ENCODE results near the gene TAF10.

Gene TAF10

DNA sequence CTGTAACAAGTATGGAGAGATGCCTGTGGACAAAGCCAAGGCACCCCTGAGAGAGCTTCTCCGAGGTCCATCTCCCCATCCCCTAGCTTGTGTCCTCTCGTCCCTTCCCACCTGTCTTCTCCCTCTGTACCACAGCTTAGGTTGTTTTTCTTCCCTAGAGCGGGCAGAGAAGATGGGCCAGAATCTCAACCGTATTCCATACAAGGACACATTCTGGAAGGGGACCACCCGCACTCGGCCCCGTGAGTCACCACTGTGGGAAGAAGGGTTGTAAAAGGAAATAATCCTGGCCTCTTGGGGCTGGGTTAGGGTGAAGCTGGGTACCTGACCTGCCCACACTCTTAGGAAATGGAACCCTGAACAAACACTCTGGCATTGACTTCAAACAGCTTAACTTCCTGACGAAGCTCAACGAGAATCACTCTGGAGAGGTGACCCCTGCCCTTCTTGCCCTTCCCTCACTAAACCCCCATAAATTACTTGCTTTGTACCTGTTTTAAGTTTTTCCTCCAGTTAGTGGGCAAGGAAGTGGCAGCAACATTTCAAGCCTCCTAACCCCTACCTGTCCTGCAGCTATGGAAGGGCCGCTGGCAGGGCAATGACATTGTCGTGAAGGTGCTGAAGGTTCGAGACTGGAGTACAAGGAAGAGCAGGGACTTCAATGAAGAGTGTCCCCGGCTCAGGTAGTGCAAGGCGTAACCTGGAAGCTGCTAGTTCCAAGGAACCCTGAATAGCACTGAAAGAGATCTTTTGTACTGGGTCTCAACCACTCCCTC lies 3.1 kb downstream of the TAF10 start:
- H3K27ac ChIP-seq (replicated peaks; ENCODE audit: low read length): no peak overlapping the region
- H2AK5ac ChIP-seq (ENCODE audit: low read depth, low read length): no peak overlapping the region
- peaks cover 6% of the 10 kb centered on the region for H3K79me1 ChIP-seq (ENCODE audit: low read depth, low read length)
- H3K9ac ChIP-seq (ENCODE audit: low read depth, low read length, poor library complexity): no peak overlapping the region
- no peaks in the 10 kb centered on the region for H3K27me3 ChIP-seq (ENCODE audit: control insufficient read depth in 3 of 3, insufficient read depth in 3 of 3, low read depth in 1 of 3, low read length in 3 of 3)
- no peak overlapping the region for H2BK15ac ChIP-seq (ENCODE audit: low read length)
- no peak overlapping the region for H2BK120ac ChIP-seq (ENCODE audit: low read depth, low read length)
- no peak overlapping the region for H3K23ac ChIP-seq (ENCODE audit: low read depth, low read length, poor library complexity)
- DNase-seq (ENCODE audit: low spot score): no peak
- H3K4me2 ChIP-seq (ENCODE audit: insufficient read depth, low read length, poor library complexity, severe bottlenecking): no peak overlapping the region
- no peak overlapping the region for H2BK12ac ChIP-seq (ENCODE audit: low read length)
- H4K8ac ChIP-seq (ENCODE audit: low read depth, low read length): no peak overlapping the region
- no peaks in the 10 kb centered on the region for H3K9me3 ChIP-seq (replicated peaks in 1 of 2; ENCODE audit: control insufficient read depth in 2 of 2, insufficient read depth in 1 of 2, low read depth in 1 of 2, low read length in 2 of 2)
- H4K91ac ChIP-seq (ENCODE audit: low read depth, low read length, poor library complexity): no peak overlapping the region
- H3K18ac ChIP-seq (ENCODE audit: low read length): no peak overlapping the region
- H3K36me3 ChIP-seq (replicated peaks in 1 of 2; ENCODE audit: control insufficient read depth in 2 of 2, insufficient read depth in 2 of 2, low read length in 2 of 2): peaks cover 35 to 56% of the 10 kb centered on the region in 2 donors
- H3K4ac ChIP-seq (ENCODE audit: low read length): no peak overlapping the region
- H2AFZ ChIP-seq (ENCODE audit: low read length): no peak overlapping the region
- no peak overlapping the region for H3K14ac ChIP-seq (ENCODE audit: low read length)
- H3K4me3 ChIP-seq (ENCODE audit: low read length in 2 of 2): no peak overlapping the region
- H2BK5ac ChIP-seq (ENCODE audit: low read length): no peak overlapping the region
- no CpG with 5 or more reads among the region's 14 CpGs for WGBS, 2 donors (ENCODE audit: extremely low coverage in 2 of 2, insufficient read length in 2 of 2, insufficient replicate concordance in 1 of 2)
- peaks cover 13 to 37% of the 10 kb centered on the region in 2 donors for H3K4me1 ChIP-seq (ENCODE audit: control insufficient read depth in 2 of 2, insufficient read depth in 1 of 2, low read depth in 1 of 2, low read length in 2 of 2)

DNA sequence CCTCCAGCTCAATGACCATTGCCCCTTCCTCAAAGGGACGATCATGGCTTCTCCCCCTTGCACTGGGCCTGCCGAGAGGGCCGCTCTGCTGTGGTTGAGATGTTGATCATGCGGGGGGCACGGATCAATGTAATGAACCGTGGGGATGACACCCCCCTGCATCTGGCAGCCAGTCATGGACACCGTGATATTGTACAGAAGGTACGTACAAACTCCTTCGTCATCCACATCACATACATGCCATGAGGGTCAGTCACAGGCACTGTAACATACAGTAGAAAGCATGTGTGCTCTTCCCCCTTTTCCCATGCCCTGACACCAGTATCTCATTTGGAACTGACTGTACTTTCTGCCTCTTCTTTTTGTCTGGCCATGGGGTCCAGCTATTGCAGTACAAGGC lies 4.0 kb downstream of the TAF10 start:
- Histone ChIP-seq H3K14ac (ENCODE audit: low read length) (no peak overlapping the region), H3K36me3 (replicated peaks in 1 of 2; ENCODE audit: control insufficient read depth in 2 of 2, insufficient read depth in 2 of 2, low read length in 2 of 2) (peaks cover 35 to 56% of the 10 kb centered on the region in 2 donors), H3K79me1 (ENCODE audit: low read depth, low read length) (peaks cover 9% of the 10 kb centered on the region), H3K4ac (ENCODE audit: low read length) (no peak overlapping the region), H2BK12ac (ENCODE audit: low read length) (no peak overlapping the region), H3K9ac (ENCODE audit: low read depth, low read length, poor library complexity) (no peak overlapping the region), H3K27me3 (ENCODE audit: control insufficient read depth in 3 of 3, insufficient read depth in 3 of 3, low read depth in 1 of 3, low read length in 3 of 3) (no peaks in the 10 kb centered on the region), H4K91ac (ENCODE audit: low read depth, low read length, poor library complexity) (no peak overlapping the region), H2AFZ (ENCODE audit: low read length) (no peak overlapping the region), H3K4me3 (ENCODE audit: low read length in 2 of 2) (no peak overlapping the region), H2BK5ac (ENCODE audit: low read length) (no peak overlapping the region), H3K18ac (ENCODE audit: low read length) (no peak overlapping the region), H4K8ac (ENCODE audit: low read depth, low read length) (no peak overlapping the region), H3K27ac (replicated peaks; ENCODE audit: low read length) (no peak overlapping the region), H3K23ac (ENCODE audit: low read depth, low read length, poor library complexity) (no peak overlapping the region), H2AK5ac (ENCODE audit: low read depth, low read length) (no peak overlapping the region), H2BK15ac (ENCODE audit: low read length) (no peak overlapping the region), H3K4me2 (ENCODE audit: insufficient read depth, low read length, poor library complexity, severe bottlenecking) (no peak overlapping the region), H3K4me1 (ENCODE audit: control insufficient read depth in 2 of 2, insufficient read depth in 1 of 2, low read depth in 1 of 2, low read length in 2 of 2) (peaks cover 13 to 34% of the 10 kb centered on the region in 2 donors), H3K9me3 (replicated peaks in 1 of 2; ENCODE audit: control insufficient read depth in 2 of 2, insufficient read depth in 1 of 2, low read depth in 1 of 2, low read length in 2 of 2) (no peaks in the 10 kb centered on the region), H2BK120ac (ENCODE audit: low read depth, low read length) (no peak overlapping the region)
- no peak for DNase-seq (ENCODE audit: low spot score)
- no CpG with 5 or more reads among the region's 9 CpGs for WGBS, 2 donors (ENCODE audit: extremely low coverage in 2 of 2, insufficient read length in 2 of 2, insufficient replicate concordance in 1 of 2)

DNA sequence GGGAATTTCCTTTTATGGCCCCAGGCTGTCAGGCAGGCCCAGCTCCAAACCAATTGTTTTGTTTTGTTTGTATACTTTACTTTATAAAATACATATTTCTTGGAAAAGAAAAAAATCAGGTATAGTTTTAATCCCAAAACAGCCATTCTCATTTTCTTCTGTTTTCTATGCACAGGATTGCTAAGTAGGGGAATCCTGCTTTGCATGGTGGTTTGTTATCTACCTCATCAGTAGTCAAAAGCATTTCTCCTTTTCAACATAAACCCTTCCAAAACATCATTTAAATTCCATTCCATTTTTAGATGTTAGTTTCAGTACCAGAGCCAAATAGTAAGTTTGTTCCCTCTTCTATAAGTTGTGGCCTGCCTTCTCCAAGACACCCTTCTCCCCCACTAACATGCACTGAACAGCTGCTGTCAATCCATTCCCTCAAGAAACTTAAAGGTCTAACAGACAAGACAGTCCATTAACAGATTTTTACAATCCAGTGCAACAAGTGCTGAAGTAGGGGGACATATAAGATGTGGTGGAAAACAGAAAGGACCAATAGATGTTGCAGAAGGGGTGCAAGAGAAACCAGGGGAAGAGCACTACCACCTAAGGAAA lies 4.7 kb downstream of the TAF10 start:
- H4K8ac ChIP-seq (ENCODE audit: low read depth, low read length): no peak overlapping the region
- H3K4me1 ChIP-seq (ENCODE audit: control insufficient read depth in 2 of 2, insufficient read depth in 1 of 2, low read depth in 1 of 2, low read length in 2 of 2): peaks cover 16 to 34% of the 10 kb centered on the region in 2 donors
- H2BK5ac ChIP-seq (ENCODE audit: low read length): no peak overlapping the region
- H3K9ac ChIP-seq (ENCODE audit: low read depth, low read length, poor library complexity): no peak overlapping the region
- no peak overlapping the region for H2AK5ac ChIP-seq (ENCODE audit: low read depth, low read length)
- no peaks in the 10 kb centered on the region for H3K27me3 ChIP-seq (ENCODE audit: control insufficient read depth in 3 of 3, insufficient read depth in 3 of 3, low read depth in 1 of 3, low read length in 3 of 3)
- no peak overlapping the region for H3K4me3 ChIP-seq (ENCODE audit: low read length in 2 of 2)
- H3K23ac ChIP-seq (ENCODE audit: low read depth, low read length, poor library complexity): no peak overlapping the region
- H3K4me2 ChIP-seq (ENCODE audit: insufficient read depth, low read length, poor library complexity, severe bottlenecking): no peak overlapping the region
- DNase-seq (ENCODE audit: low spot score): no peak
- peaks cover 11% of the 10 kb centered on the region for H3K79me1 ChIP-seq (ENCODE audit: low read depth, low read length)
- H3K9me3 ChIP-seq (replicated peaks in 1 of 2; ENCODE audit: control insufficient read depth in 2 of 2, insufficient read depth in 1 of 2, low read depth in 1 of 2, low read length in 2 of 2): no peaks in the 10 kb centered on the region
- H3K14ac ChIP-seq (ENCODE audit: low read length): no peak overlapping the region
- H2AFZ ChIP-seq (ENCODE audit: low read length): no peak overlapping the region
- peaks cover 35 to 56% of the 10 kb centered on the region in 2 donors for H3K36me3 ChIP-seq (replicated peaks in 1 of 2; ENCODE audit: control insufficient read depth in 2 of 2, insufficient read depth in 2 of 2, low read length in 2 of 2)
- H2BK12ac ChIP-seq (ENCODE audit: low read length): no peak overlapping the region
- peak overlapping the region; percentile 19 for H3K27ac ChIP-seq (replicated peaks; ENCODE audit: low read length)
- H4K91ac ChIP-seq (ENCODE audit: low read depth, low read length, poor library complexity): no peak overlapping the region
- H3K18ac ChIP-seq (ENCODE audit: low read length): no peak overlapping the region
- H2BK120ac ChIP-seq (ENCODE audit: low read depth, low read length): no peak overlapping the region
- H3K4ac ChIP-seq (ENCODE audit: low read length): no peak overlapping the region
- no peak overlapping the region for H2BK15ac ChIP-seq (ENCODE audit: low read length)

DNA sequence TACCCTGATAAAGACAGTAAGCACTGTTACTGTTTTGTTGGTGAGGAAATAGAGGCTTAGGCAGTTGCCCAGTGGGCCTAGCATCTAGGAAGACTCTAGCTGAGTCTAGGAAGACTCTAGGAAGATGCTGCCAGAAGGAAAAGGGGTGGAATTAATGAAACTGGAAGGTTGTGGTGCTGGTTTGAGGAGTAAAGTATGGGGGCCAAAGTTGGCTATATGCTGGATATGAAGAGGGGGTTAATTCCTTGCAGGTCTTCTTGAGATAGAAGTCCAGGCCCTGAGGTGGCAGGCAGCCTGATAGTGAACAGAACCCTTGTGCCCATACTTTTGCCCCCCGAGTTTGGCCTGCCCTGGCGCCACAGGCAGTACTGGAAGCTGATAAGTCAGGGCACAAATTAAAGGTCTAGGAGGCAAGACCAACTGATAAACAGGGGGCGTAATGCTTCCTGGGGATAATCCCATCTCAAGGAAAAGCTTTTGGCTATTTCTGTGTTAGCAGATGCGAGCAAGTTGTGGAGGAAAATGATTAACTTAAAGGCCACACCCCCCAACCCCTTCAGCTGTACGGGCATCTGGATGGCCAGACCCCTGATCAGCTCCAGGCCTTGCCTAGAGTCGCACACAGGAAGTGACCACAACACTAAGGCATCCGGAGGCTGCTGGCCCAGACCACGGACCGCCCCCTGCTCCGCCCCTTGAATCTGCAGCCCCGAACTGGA lies 5.4 kb downstream of the TAF10 start:
- Histone ChIP-seq H3K4me2 (ENCODE audit: insufficient read depth, low read length, poor library complexity, severe bottlenecking) (peak overlapping the region; percentile 35), H3K9me3 (replicated peaks in 1 of 2; ENCODE audit: control insufficient read depth in 2 of 2, insufficient read depth in 1 of 2, low read depth in 1 of 2, low read length in 2 of 2) (no peaks in the 10 kb centered on the region), H3K9ac (ENCODE audit: low read depth, low read length, poor library complexity) (no peak overlapping the region), H2AFZ (ENCODE audit: low read length) (no peak overlapping the region), H4K8ac (ENCODE audit: low read depth, low read length) (no peak overlapping the region), H3K4me3 (ENCODE audit: low read length in 2 of 2) (peak overlapping the region in 1 of 2 donors; percentile 2), H2BK15ac (ENCODE audit: low read length) (no peak overlapping the region), H3K4ac (ENCODE audit: low read length) (no peak overlapping the region), H2BK12ac (ENCODE audit: low read length) (no peak overlapping the region), H3K18ac (ENCODE audit: low read length) (no peak overlapping the region), H3K4me1 (ENCODE audit: control insufficient read depth in 2 of 2, insufficient read depth in 1 of 2, low read depth in 1 of 2, low read length in 2 of 2) (peaks cover 18 to 36% of the 10 kb centered on the region in 2 donors), H3K79me1 (ENCODE audit: low read depth, low read length) (peaks cover 9% of the 10 kb centered on the region), H2AK5ac (ENCODE audit: low read depth, low read length) (no peak overlapping the region), H3K36me3 (replicated peaks in 1 of 2; ENCODE audit: control insufficient read depth in 2 of 2, insufficient read depth in 2 of 2, low read length in 2 of 2) (peaks cover 37 to 59% of the 10 kb centered on the region in 2 donors), H3K14ac (ENCODE audit: low read length) (no peak overlapping the region), H2BK5ac (ENCODE audit: low read length) (no peak overlapping the region), H2BK120ac (ENCODE audit: low read depth, low read length) (no peak overlapping the region), H3K23ac (ENCODE audit: low read depth, low read length, poor library complexity) (no peak overlapping the region), H4K91ac (ENCODE audit: low read depth, low read length, poor library complexity) (no peak overlapping the region), H3K27ac (replicated peaks; ENCODE audit: low read length) (peak overlapping the region; percentile 68), H3K27me3 (ENCODE audit: control insufficient read depth in 3 of 3, insufficient read depth in 3 of 3, low read depth in 1 of 3, low read length in 3 of 3) (no peaks in the 10 kb centered on the region)
- WGBS, 2 donors (ENCODE audit: extremely low coverage in 2 of 2, insufficient read length in 2 of 2, insufficient replicate concordance in 1 of 2): no CpG with 5 or more reads among the region's 11 CpGs
- peak; percentile 84 for DNase-seq (ENCODE audit: low spot score)
